HepG2 (cell line): ENCODE measurements around the gene GRAMD4. TPM values are rescaled to one million over a fixed set of nuclear protein-coding genes. Genes with fewer than 3 reads are reported as not detected.

Experiments used
- AKNA ChIP-seq: sonication (generic); formaldehyde crosslinking; IDR thresholded peaks from 2 replicates; pipeline ENCODE4 v1.4.0; 2020; ENCODE audit warnings: missing genetic modification reagents, borderline replicate concordance
- CHD2 ChIP-seq: IDR thresholded peaks from 2 replicates; pipeline ENCODE4 v1.6.1; 2011; ENCODE audit warnings: low read depth, low read length, improper control_type of control experiment
- IRF1 ChIP-seq: sonication (generic); formaldehyde crosslinking; IDR thresholded peaks from 2 replicates; pipeline ENCODE4 v1.4.0; 2020; ENCODE audit warnings: low read depth, mild to moderate bottlenecking, missing genetic modification reagents
- MTA1 ChIP-seq: sonication (generic); formaldehyde crosslinking; IDR thresholded peaks from 2 replicates; pipeline ENCODE4 v1.4.0; 2020; ENCODE audit warnings: missing genetic modification reagents, mild to moderate bottlenecking, borderline replicate concordance
- NCOR1 ChIP-seq: fragments of 200-600 bp; sonication (generic); IDR thresholded peaks from 2 replicates; pipeline ENCODE4 v1.7.0; 2017; ENCODE audit warnings: antibody characterized with exemption, low read length, borderline replicate concordance
- PLRG1 ChIP-seq: fragments of 450-650 bp; conservative IDR thresholded peaks from 2 replicates; pipeline ENCODE4 v1.6.1; 2016
- RARG ChIP-seq: sonication (generic); formaldehyde crosslinking; IDR thresholded peaks from 2 replicates; pipeline ENCODE4 v1.4.0; 2020; ENCODE audit warnings: low read depth, mild to moderate bottlenecking, missing genetic modification reagents
- SOX6 ChIP-seq, 2 experiments: fragments of 450-650 bp in 1 of 2; sonication (generic) in 1 of 2; formaldehyde crosslinking in 1 of 2; IDR thresholded peaks; 2 replicates each; pipeline versions ENCODE4 v1.4.0 to v1.6.1; 2017 to 2020; ENCODE audit warnings: antibody characterized with exemption in 1 of 2, mild to moderate bottlenecking in 1 of 2, missing genetic modification reagents in 1 of 2
- ZNF484 ChIP-seq: sonication (generic); formaldehyde crosslinking; IDR thresholded peaks from 2 replicates; pipeline ENCODE4 v1.5.1; 2020; ENCODE audit warnings: mild to moderate bottlenecking, low read depth, missing genetic modification reagents, borderline replicate concordance
- ZNF547 ChIP-seq: sonication (generic); formaldehyde crosslinking; IDR thresholded peaks from 2 replicates; pipeline ENCODE4 v1.5.1; 2020; ENCODE audit warnings: mild to moderate bottlenecking, missing genetic modification reagents
- ZNF687 ChIP-seq: sonication (generic); formaldehyde crosslinking; IDR thresholded peaks from 2 replicates; pipeline ENCODE4 v1.5.1; 2020; ENCODE audit warnings: mild to moderate bottlenecking, missing genetic modification reagents, moderate library complexity
- ZNF703 ChIP-seq: sonication (generic); formaldehyde crosslinking; IDR thresholded peaks from 2 replicates; pipeline ENCODE4 v1.5.1; 2020; ENCODE audit warnings: missing genetic modification reagents, mild to moderate bottlenecking, moderate library complexity, borderline replicate concordance
- ZNF800 ChIP-seq: sonication (generic); formaldehyde crosslinking; IDR thresholded peaks from 2 replicates; pipeline ENCODE4 v1.4.0; 2020; ENCODE audit warnings: missing genetic modification reagents
- ZSCAN20 ChIP-seq: sonication (generic); formaldehyde crosslinking; IDR thresholded peaks from 2 replicates; pipeline ENCODE4 v1.4.0; 2020; ENCODE audit warnings: missing genetic modification reagents, mild to moderate bottlenecking, borderline replicate concordance
- polyA plus RNA-seq, 8 experiments: library from polyadenylated mRNA; depleted of rRNA in 3 of 8; stranded (reverse) in 7 of 8; unstranded in 1 of 8; fragments of >200 nt; fragmentation: Illumina TruSeq in 4 of 8; extraction: Trizol in 4 of 8; gene quantifications; 2 replicates each; pipeline versions ENCODE4 v1.2.1 to v1.2.3, GENCODE V29; 2011 to 2016; ENCODE audit warnings: low read depth in 4 of 8, missing spikeins in 1 of 8, mixed read lengths in 1 of 8; ENCODE audit not compliant: insufficient read depth in 1 of 8
- total RNA-seq, 5 experiments: library from RNA; depleted of rRNA; stranded (reverse); fragments of >200 nt; fragmentation: Illumina TruSeq; extraction: Trizol; gene quantifications; 2 replicates each; pipeline ENCODE4 v1.2.3, GENCODE V29; 2016; ENCODE audit warnings: low read depth in 1 of 5

The GRAMD4 gene
- total and polyA plus RNA-seq, 2 of the 13 experiments (the other 11 are each of a cell fraction or from before 2014, with no cell fraction given) = 15.2 to 15.7 TPM

GRCh38 chr22:46646531-46647215, 26.5 kb downstream of the GRAMD4 start (continued):
- no peak for TF ChIP-seq ZNF547
- TF ChIP-seq NCOR1 = no peak
- TF ChIP-seq SOX6 (IDR thresholded peaks at IDR 0.05) = no peak
- peak; percentile 47; the same call in 1 of the 2 replicates for TF ChIP-seq SOX6 (CRISPR knock-in tag; IDR thresholded peaks at IDR 0.05)
- no peak for TF ChIP-seq PLRG1
- TF ChIP-seq MTA1 = peak; percentile 27; the same call in 1 of the 2 replicates
- TF ChIP-seq AKNA (CRISPR knock-in tag) = no peak
- no peak for TF ChIP-seq CHD2
- no peak for TF ChIP-seq ZNF484 (CRISPR knock-in tag)
- TF ChIP-seq ZNF703 (CRISPR knock-in tag) = no peak
- no peak for TF ChIP-seq ZSCAN20
- no peak for TF ChIP-seq ZNF800 (CRISPR knock-in tag)
- TF ChIP-seq RARG = no peak
- peak; percentile 34; the same call in 1 of the 2 replicates for TF ChIP-seq ZNF687 (CRISPR knock-in tag)
- TF ChIP-seq IRF1 = no peak
